Measurements from ENCODE around the gene INSC. TPM values are rescaled to one million over a fixed set of nuclear protein-coding genes. Genes with fewer than 3 reads are reported as not detected.

The INSC gene
- total and polyA plus RNA-seq, 12 donors = 0.11 to 1.4 (median 0.61) TPM; not detected in 4

- Histone ChIP-seq H3K4me1 (replicated peaks in 1 of 2) (no peaks in the 10 kb centered on the region), H3K27ac (no peak overlapping the region), H3K36me3 (replicated peaks in 1 of 2) (no peaks in the 10 kb centered on the region), H3K4me3 (no peak overlapping the region), H3K27me3 (no peaks in the 10 kb centered on the region), H3K9me3 (replicated peaks in 1 of 3) (no peaks in the 10 kb centered on the region)
- no peak for DNase-seq
- 47 to 63% (median 54%) methylated on average over 3 of the region's 3 CpGs for WGBS, 4 donors
- intact Hi-C loops (cut with DNase I) = no loop called here
- TF ChIP-seq POLR2A (IDR thresholded peaks at IDR 0.05) = no peak
- TF ChIP-seq, protein P1, sequence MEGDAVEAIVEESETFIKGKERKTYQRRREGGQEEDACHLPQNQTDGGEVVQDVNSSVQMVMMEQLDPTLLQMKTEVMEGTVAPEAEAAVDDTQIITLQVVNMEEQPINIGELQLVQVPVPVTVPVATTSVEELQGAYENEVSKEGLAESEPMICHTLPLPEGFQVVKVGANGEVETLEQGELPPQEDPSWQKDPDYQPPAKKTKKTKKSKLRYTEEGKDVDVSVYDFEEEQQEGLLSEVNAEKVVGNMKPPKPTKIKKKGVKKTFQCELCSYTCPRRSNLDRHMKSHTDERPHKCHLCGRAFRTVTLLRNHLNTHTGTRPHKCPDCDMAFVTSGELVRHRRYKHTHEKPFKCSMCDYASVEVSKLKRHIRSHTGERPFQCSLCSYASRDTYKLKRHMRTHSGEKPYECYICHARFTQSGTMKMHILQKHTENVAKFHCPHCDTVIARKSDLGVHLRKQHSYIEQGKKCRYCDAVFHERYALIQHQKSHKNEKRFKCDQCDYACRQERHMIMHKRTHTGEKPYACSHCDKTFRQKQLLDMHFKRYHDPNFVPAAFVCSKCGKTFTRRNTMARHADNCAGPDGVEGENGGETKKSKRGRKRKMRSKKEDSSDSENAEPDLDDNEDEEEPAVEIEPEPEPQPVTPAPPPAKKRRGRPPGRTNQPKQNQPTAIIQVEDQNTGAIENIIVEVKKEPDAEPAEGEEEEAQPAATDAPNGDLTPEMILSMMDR (IDR thresholded peaks at IDR 0.05) = no peak
Measured at GRCh38 chr11:15146271-15147003, 31.7 kb downstream of the INSC start.

DNA sequence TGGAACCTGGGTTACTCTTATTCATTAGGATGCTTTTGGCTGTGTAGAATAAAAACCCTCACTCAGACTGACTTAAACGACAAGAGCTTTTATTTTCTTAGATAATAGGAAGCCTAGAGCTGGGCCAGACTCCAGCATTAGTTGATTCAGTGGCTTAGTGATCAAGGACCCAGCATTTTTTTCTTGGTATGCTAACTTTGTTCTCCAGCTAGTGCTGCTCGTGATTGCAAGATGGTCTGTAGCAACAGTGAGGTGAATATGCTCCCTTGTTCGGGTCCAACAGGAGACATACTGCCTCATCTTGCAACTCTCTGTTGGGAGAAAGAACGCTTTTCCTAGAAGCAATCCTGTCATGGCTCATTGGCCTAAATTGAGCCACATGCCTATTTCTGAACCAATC lies 33.4 kb downstream of the INSC start:
- Histone ChIP-seq H3K9me3 (replicated peaks in 1 of 3) (no peaks in the 10 kb centered on the region), H3K27me3 (no peaks in the 10 kb centered on the region), H3K36me3 (replicated peaks in 1 of 2) (no peaks in the 10 kb centered on the region), H3K27ac (no peak overlapping the region), H3K4me1 (replicated peaks in 1 of 2) (no peaks in the 10 kb centered on the region), H3K4me3 (no peak overlapping the region)
- TF ChIP-seq, protein P1 (IDR thresholded peaks at IDR 0.05) = no peak
- no peak for TF ChIP-seq POLR2A (IDR thresholded peaks at IDR 0.05)
- 53 to 71% (median 61%) methylated on average over 4 of the region's 4 CpGs for WGBS, 4 donors
- no peak for DNase-seq
- intact Hi-C loops (cut with DNase I) = no loop called here

DNA sequence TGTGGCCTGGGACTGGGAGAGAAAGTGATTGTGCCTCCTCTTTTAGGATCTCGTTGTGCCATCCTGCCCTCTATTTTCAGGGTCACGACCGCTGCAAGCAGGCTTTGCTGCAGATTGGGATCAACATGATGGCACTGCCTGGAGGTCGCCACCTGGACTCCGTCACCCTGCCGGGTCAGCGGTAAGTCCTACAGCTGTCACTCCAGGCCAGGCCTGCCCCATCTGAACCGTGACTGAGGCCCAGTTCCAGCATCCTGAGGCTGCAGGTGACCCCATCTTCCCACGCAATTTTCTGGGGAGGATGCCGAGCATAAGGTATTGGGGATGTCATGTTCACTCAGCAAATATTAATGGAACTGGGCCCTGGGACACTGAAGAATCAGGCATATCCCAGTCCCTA lies 34.3 kb downstream of the INSC start:
- no peaks in the 10 kb centered on the region for H3K4me1 ChIP-seq (replicated peaks in 1 of 2)
- H3K27ac ChIP-seq = no peak overlapping the region
- no peak overlapping the region for H3K4me3 ChIP-seq
- H3K36me3 ChIP-seq (replicated peaks in 1 of 2) = no peaks in the 10 kb centered on the region
- H3K27me3 ChIP-seq = no peaks in the 10 kb centered on the region
- TF ChIP-seq, protein P1 (IDR thresholded peaks at IDR 0.05) = no peak
- no peak for TF ChIP-seq POLR2A (IDR thresholded peaks at IDR 0.05)
- intact Hi-C loops (cut with DNase I) = no loop called here
- DNase-seq = no peak
- no peaks in the 10 kb centered on the region for H3K9me3 ChIP-seq (replicated peaks in 1 of 3)
- 67 to 88% (median 78%) methylated on average over 8 to 10 of the region's 10 CpGs for WGBS, 4 donors

DNA sequence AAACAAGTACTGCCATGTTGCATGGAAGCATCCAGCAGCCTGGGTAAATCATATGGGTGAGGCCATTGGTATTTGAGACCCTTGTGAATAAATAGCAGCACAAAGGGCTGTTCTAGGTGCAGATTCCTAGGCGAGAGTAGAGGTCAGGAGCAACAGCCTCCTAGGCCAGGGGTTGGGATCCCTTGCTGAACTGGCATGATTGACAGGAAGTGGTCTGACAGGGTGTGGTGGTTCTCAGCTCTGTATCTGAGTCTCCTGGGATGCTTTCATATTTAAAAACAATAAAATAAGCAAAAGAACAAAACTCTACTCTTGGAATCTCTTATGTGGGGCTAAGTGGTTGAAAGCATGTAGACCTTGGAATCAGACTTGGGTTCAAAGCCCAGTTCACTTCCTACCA lies 35.8 kb downstream of the INSC start:
- Histone ChIP-seq H3K4me1 (replicated peaks in 1 of 2) (no peaks in the 10 kb centered on the region), H3K36me3 (replicated peaks in 1 of 2) (no peaks in the 10 kb centered on the region), H3K27ac (no peak overlapping the region), H3K9me3 (replicated peaks in 1 of 3) (no peaks in the 10 kb centered on the region), H3K4me3 (no peak overlapping the region), H3K27me3 (no peaks in the 10 kb centered on the region)
- no peak for DNase-seq
- WGBS, 4 donors = 50 to 80% (median 66%) methylated on average over 1 of the region's 1 CpG
- intact Hi-C loops (cut with DNase I) = no loop called here
- TF ChIP-seq, protein P1 (IDR thresholded peaks at IDR 0.05) = no peak
- no peak for TF ChIP-seq POLR2A (IDR thresholded peaks at IDR 0.05)
